B cell (primary cell): ENCODE data around the gene GPER1.

Experiments
- EZH2 ChIP-seq: IDR thresholded peaks from 2 replicates; pipeline ENCODE4 v1.6.1; 2012; ENCODE audit warnings: borderline replicate concordance, low read depth, mild to moderate bottlenecking, moderate library complexity, low read length; ENCODE audit not compliant: insufficient read depth, poor library complexity, severe bottlenecking
- TF ChIP-seq, protein P1 (sequence below): fragments of 200-600 bp; IDR thresholded peaks from one replicate; pipeline ENCODE4 v1.8.0; 2022; ENCODE audit warnings: antibody characterized with exemption, mild to moderate bottlenecking

- TF ChIP-seq EZH2, result no peak
- TF ChIP-seq, protein P1, sequence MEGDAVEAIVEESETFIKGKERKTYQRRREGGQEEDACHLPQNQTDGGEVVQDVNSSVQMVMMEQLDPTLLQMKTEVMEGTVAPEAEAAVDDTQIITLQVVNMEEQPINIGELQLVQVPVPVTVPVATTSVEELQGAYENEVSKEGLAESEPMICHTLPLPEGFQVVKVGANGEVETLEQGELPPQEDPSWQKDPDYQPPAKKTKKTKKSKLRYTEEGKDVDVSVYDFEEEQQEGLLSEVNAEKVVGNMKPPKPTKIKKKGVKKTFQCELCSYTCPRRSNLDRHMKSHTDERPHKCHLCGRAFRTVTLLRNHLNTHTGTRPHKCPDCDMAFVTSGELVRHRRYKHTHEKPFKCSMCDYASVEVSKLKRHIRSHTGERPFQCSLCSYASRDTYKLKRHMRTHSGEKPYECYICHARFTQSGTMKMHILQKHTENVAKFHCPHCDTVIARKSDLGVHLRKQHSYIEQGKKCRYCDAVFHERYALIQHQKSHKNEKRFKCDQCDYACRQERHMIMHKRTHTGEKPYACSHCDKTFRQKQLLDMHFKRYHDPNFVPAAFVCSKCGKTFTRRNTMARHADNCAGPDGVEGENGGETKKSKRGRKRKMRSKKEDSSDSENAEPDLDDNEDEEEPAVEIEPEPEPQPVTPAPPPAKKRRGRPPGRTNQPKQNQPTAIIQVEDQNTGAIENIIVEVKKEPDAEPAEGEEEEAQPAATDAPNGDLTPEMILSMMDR, result no peak
Measured at GRCh38 chr7:1112625-1113547, 25.0 kb downstream of the GPER1 start.
